ENCODE results near the gene CD99L2.

- no peak for TF ChIP-seq POLR2AphosphoS5 (IDR thresholded peaks at IDR 0.05; ENCODE audit: low read depth, low read length)
- no peak for TF ChIP-seq SPI1 (IDR thresholded peaks at IDR 0.05; ENCODE audit: low read depth, low read length)
- no peak for TF ChIP-seq POLR2A (IDR thresholded peaks at IDR 0.05; ENCODE audit: low read depth, low read length)
- no peak for TF ChIP-seq PAX5 (IDR thresholded peaks at IDR 0.05; ENCODE audit: insufficient read depth, low read length, severe bottlenecking)
- no peak for TF ChIP-seq TAF1 (IDR thresholded peaks at IDR 0.05; ENCODE audit: low read depth, low read length)
Measured at GRCh38 chrX:150871341-150871811, 27.1 kb downstream of the CD99L2 start.
